PFSK-1 (cell line): ENCODE measurements around the gene PEAK1.

Source experiments
- FOXP2 ChIP-seq: optimal IDR thresholded peaks from 2 replicates; pipeline ENCODE3; 2011; ENCODE audit warnings: borderline replicate concordance, control low read depth, inconsistent platforms; ENCODE audit not compliant: insufficient read depth; ENCODE audit errors: extremely low read length, extremely low read depth
- POLR2AphosphoS5 ChIP-seq: IDR thresholded peaks from 2 replicates; pipeline ENCODE4 v1.6.1; 2012; ENCODE audit warnings: low read depth, mild to moderate bottlenecking, control low read depth, low read length, moderate library complexity
- SIN3A ChIP-seq: IDR thresholded peaks from 2 replicates; pipeline ENCODE4 v1.6.1; 2012; ENCODE audit warnings: mild to moderate bottlenecking, low read length, moderate library complexity, borderline replicate concordance; ENCODE audit not compliant: insufficient read depth
- TAF1 ChIP-seq: IDR thresholded peaks from 2 replicates; pipeline ENCODE4 v1.6.1; 2012; ENCODE audit warnings: low read length, control low read depth, borderline replicate concordance; ENCODE audit not compliant: insufficient read depth
- TF ChIP-seq, protein P1 (sequence below), 2 experiments: IDR thresholded peaks; 2 replicates each; pipeline versions ENCODE4 v1.6.1 to v1.8.0; 2011 to 2012; ENCODE audit warnings: low read depth in 2 of 2, low read length in 2 of 2, control low read depth in 1 of 2, inconsistent platforms in 1 of 2, mild to moderate bottlenecking in 1 of 2, moderate library complexity in 1 of 2; ENCODE audit not compliant: insufficient read depth in 1 of 2

DNA sequence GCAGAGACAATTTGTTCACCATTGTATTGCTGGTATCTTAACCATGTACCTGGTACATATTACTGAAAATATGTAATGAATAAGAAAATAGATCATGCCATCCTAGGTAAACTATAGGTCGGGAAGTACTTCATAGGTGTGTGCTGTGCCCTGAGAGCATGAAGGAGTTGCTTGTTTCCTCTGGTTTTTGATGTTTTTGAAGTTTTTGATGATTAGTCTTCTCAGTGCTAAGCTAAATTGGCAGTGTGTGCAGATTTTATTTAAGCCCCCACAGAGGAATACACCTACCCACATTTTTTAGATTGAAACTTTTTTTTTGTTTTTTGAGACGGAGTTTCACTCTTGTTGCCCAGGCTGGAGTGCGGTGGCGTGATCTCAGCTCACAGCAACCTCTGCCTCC, 17.4 kb upstream of the PEAK1 start:
- TF ChIP-seq POLR2AphosphoS5, result no peak
- no peak for TF ChIP-seq TAF1
- no peak for TF ChIP-seq SIN3A
- TF ChIP-seq, protein P1, sequence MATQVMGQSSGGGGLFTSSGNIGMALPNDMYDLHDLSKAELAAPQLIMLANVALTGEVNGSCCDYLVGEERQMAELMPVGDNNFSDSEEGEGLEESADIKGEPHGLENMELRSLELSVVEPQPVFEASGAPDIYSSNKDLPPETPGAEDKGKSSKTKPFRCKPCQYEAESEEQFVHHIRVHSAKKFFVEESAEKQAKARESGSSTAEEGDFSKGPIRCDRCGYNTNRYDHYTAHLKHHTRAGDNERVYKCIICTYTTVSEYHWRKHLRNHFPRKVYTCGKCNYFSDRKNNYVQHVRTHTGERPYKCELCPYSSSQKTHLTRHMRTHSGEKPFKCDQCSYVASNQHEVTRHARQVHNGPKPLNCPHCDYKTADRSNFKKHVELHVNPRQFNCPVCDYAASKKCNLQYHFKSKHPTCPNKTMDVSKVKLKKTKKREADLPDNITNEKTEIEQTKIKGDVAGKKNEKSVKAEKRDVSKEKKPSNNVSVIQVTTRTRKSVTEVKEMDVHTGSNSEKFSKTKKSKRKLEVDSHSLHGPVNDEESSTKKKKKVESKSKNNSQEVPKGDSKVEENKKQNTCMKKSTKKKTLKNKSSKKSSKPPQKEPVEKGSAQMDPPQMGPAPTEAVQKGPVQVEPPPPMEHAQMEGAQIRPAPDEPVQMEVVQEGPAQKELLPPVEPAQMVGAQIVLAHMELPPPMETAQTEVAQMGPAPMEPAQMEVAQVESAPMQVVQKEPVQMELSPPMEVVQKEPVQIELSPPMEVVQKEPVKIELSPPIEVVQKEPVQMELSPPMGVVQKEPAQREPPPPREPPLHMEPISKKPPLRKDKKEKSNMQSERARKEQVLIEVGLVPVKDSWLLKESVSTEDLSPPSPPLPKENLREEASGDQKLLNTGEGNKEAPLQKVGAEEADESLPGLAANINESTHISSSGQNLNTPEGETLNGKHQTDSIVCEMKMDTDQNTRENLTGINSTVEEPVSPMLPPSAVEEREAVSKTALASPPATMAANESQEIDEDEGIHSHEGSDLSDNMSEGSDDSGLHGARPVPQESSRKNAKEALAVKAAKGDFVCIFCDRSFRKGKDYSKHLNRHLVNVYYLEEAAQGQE (IDR thresholded peaks at IDR 0.05; ENCODE audit: insufficient read depth in 1 of 2, low read depth in 2 of 2, low read length in 2 of 2), result no peak
- no peak for TF ChIP-seq FOXP2
